Fibroblast of lung (primary cell): Measurements from ENCODE around the gene COX6B1. TPM values are rescaled to one million over a fixed set of nuclear protein-coding genes. Genes with fewer than 3 reads are reported as not detected.
"Not testable (repeated sequence)": the region's sequence is repeated elsewhere in the genome, so short reads cannot be mapped to it uniquely, and the experiment has no call there.

Source experiments
- DNase-seq, 2 donors: peaks; one replicate each; pipeline versions ENCODE4 v3.0.0 to v3.0.0-alpha.2; 2010; ENCODE audit warnings: low read depth in 2 of 2
- H2AFZ ChIP-seq: 2 replicates; pipeline ENCODE4 v1.5.1; 2012; ENCODE audit warnings: low read length, control low read depth, inconsistent platforms
- H3K27ac ChIP-seq: 2 replicates; pipeline ENCODE4 v1.5.1; 2011; ENCODE audit warnings: low read length, control low read depth; ENCODE audit not compliant: insufficient read depth
- H3K27me3 ChIP-seq: 2 replicates; pipeline ENCODE4 v1.5.1; 2011; ENCODE audit warnings: mild to moderate bottlenecking, low read length; ENCODE audit not compliant: control insufficient read depth, insufficient read depth
- H3K36me3 ChIP-seq: 2 replicates; pipeline ENCODE4 v1.5.1; 2011; ENCODE audit warnings: low read length; ENCODE audit not compliant: control insufficient read depth, insufficient read depth
- H3K4me1 ChIP-seq: 2 replicates; pipeline ENCODE4 v1.5.1; 2011; ENCODE audit warnings: low read length; ENCODE audit not compliant: control insufficient read depth, insufficient read depth; ENCODE audit errors: extremely low read depth
- H3K4me2 ChIP-seq: 2 replicates; pipeline ENCODE4 v1.5.1; 2011; ENCODE audit warnings: low read length, control low read depth; ENCODE audit not compliant: insufficient read depth; ENCODE audit errors: extremely low read depth
- H3K4me3 ChIP-seq, 4 experiments: fragments of 200-600 bp in 1 of 4; sonication (generic) in 1 of 4; replicated peaks in 1 of 4; 2 replicates each; pipeline ENCODE4 v1.5.1; 2011 to 2016; ENCODE audit warnings: low read length in 4 of 4, low read depth in 3 of 4, mild to moderate bottlenecking in 3 of 4, control low read depth in 2 of 4, inconsistent platforms in 1 of 4, mixed read lengths in 1 of 4; ENCODE audit not compliant: insufficient read depth in 1 of 4; ENCODE audit errors: control extremely low read depth in 1 of 4
- H3K79me2 ChIP-seq: 2 replicates; pipeline ENCODE4 v1.5.1; 2012; ENCODE audit warnings: mild to moderate bottlenecking, low read length, inconsistent platforms; ENCODE audit not compliant: control insufficient read depth, insufficient read depth
- H3K9ac ChIP-seq: 2 replicates; pipeline ENCODE4 v1.5.1; 2011; ENCODE audit warnings: mild to moderate bottlenecking, low read length, control low read depth; ENCODE audit not compliant: insufficient read depth
- H3K9me3 ChIP-seq: 2 replicates; pipeline ENCODE4 v1.5.1; 2012; ENCODE audit warnings: low read depth, low read length; ENCODE audit not compliant: control insufficient read depth, insufficient read depth
- H4K20me1 ChIP-seq: 2 replicates; pipeline ENCODE4 v1.5.1; 2011; ENCODE audit warnings: low read length; ENCODE audit not compliant: control insufficient read depth, insufficient read depth; ENCODE audit errors: extremely low read depth
- EZH2 ChIP-seq: IDR thresholded peaks from 2 replicates; pipeline ENCODE4 v1.5.1; 2012; ENCODE audit warnings: low read length, control low read depth, mild to moderate bottlenecking; ENCODE audit errors: missing control alignments
- polyA plus RNA-seq, 2 donors: library from polyadenylated mRNA; depleted of rRNA in 1 of 2; stranded (reverse) in 1 of 2; unstranded in 1 of 2; fragments of >200 nt; gene quantifications; 2 replicates each; pipeline ENCODE4 v1.2.1, GENCODE V29; 2011 to 2012; ENCODE audit warnings: missing spikeins in 1 of 2
- total RNA-seq: library from RNA; depleted of rRNA; stranded (reverse); fragments of >200 nt; gene quantifications from 2 replicates; pipeline ENCODE4 v1.2.1, GENCODE V29; 2014
- TF ChIP-seq, protein P1 (sequence below), 2 donors: IDR thresholded peaks in 1 of 2; conservative IDR thresholded peaks in 1 of 2; 1 replicate in 1 of 2; 2 replicates in 1 of 2; pipeline ENCODE4 v1.5.1; 2011 to 2012; ENCODE audit warnings: low read length in 2 of 2, control low read depth in 1 of 2, inconsistent platforms in 1 of 2, low read depth in 1 of 2, mild to moderate bottlenecking in 1 of 2

COX6B1 gene
- total and polyA plus RNA-seq, 2 donors (not counting 1 experiment from before 2014, with no cell fraction given): 279 to 382 TPM

DNA sequence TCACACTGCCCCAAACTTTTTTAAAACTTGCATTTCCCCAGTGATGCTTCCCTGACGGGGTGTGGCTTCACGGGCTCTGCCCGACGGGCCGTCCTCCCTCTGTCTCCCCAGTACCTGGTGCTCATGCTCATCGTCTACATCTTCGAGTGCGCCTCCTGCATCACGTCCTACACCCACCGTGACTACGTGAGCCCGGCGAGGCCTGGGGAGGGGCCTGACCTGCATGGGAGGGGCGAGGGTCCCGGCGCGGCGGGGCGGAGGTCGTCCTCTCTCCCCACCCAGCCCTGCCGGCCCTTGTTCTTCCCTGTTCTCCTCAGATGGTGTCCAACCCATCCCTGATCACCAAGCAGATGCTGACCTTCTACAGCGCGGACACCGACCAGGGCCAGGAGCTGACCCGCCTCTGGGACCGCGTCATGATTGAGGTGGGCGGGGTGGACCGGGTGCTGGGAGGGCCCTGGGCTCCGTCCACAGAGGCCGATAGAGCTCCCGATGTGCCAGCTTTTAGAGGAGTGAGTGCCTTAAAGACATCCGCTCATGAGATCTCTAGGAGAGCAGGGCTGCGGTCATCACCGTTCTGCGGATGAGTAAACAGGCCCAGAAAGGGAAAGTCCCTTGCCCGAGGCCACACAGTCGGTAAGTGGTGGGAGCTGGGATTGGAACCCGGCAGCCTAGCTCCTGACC lies 25.1 kb downstream of the COX6B1 start:
- Histone ChIP-seq H3K27me3 (peaks cover 3% of the 10 kb centered on the region), H3K4me2 (peak overlapping the region; percentile 62), H3K4me3 (peak overlapping the region in 3 of 4 experiments; percentile 5 to 46 (median 32)), H3K36me3 (no peaks in the 10 kb centered on the region), H3K4me1 (no peaks in the 10 kb centered on the region), H3K27ac (no peak overlapping the region), H3K79me2 (no peaks in the 10 kb centered on the region), H2AFZ (peak overlapping the region; percentile 70), H4K20me1 (no peaks in the 10 kb centered on the region), H3K9ac (no peak overlapping the region), H3K9me3 (no peaks in the 10 kb centered on the region)
- DNase-seq: peak; percentile 18 to 43
- TF ChIP-seq EZH2: no peak
- TF ChIP-seq, protein P1, sequence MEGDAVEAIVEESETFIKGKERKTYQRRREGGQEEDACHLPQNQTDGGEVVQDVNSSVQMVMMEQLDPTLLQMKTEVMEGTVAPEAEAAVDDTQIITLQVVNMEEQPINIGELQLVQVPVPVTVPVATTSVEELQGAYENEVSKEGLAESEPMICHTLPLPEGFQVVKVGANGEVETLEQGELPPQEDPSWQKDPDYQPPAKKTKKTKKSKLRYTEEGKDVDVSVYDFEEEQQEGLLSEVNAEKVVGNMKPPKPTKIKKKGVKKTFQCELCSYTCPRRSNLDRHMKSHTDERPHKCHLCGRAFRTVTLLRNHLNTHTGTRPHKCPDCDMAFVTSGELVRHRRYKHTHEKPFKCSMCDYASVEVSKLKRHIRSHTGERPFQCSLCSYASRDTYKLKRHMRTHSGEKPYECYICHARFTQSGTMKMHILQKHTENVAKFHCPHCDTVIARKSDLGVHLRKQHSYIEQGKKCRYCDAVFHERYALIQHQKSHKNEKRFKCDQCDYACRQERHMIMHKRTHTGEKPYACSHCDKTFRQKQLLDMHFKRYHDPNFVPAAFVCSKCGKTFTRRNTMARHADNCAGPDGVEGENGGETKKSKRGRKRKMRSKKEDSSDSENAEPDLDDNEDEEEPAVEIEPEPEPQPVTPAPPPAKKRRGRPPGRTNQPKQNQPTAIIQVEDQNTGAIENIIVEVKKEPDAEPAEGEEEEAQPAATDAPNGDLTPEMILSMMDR (conservative IDR thresholded peaks at IDR 0.05 in 1 of 2, IDR thresholded peaks at IDR 0.05 in 1 of 2; ENCODE audit: low read depth in 1 of 2, low read length in 2 of 2): no peak

DNA sequence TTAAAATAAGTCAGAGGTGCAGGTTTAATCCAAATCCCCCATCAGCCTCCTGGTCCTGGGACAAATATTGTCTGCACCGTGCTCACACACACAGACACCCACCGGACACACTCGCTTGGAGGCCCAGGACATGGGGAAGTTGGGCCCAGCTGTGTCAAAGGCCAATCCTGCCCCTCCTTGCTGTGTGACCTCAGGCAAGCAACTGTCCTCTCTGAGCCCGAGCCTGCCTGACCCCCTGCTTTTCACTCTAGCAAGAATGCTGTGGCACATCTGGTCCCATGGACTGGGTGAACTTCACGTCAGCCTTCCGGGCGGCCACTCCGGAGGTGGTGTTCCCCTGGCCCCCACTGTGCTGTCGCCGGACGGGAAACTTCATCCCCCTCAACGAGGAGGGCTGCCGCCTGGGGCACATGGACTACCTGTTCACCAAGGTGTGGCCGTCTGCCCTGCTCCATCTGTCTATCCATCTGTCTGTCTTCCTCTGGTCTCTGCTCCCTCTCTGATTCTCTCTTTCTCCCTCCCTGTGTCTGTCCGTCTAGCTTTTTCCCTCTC lies 27.5 kb downstream of the COX6B1 start:
- Histone ChIP-seq H3K27me3 (peaks cover 3% of the 10 kb centered on the region), H2AFZ (no peak overlapping the region), H3K9ac (no peak overlapping the region), H3K9me3 (no peaks in the 10 kb centered on the region), H3K4me2 (no peak overlapping the region), H3K4me3 (no peak overlapping the region), H3K27ac (no peak overlapping the region), H4K20me1 (no peaks in the 10 kb centered on the region), H3K36me3 (no peaks in the 10 kb centered on the region), H3K4me1 (no peaks in the 10 kb centered on the region), H3K79me2 (no peaks in the 10 kb centered on the region)
- no peak for DNase-seq
- TF ChIP-seq EZH2: no peak
- TF ChIP-seq, protein P1 (conservative IDR thresholded peaks at IDR 0.05 in 1 of 2, IDR thresholded peaks at IDR 0.05 in 1 of 2; ENCODE audit: low read depth in 1 of 2, low read length in 2 of 2): no peak

DNA sequence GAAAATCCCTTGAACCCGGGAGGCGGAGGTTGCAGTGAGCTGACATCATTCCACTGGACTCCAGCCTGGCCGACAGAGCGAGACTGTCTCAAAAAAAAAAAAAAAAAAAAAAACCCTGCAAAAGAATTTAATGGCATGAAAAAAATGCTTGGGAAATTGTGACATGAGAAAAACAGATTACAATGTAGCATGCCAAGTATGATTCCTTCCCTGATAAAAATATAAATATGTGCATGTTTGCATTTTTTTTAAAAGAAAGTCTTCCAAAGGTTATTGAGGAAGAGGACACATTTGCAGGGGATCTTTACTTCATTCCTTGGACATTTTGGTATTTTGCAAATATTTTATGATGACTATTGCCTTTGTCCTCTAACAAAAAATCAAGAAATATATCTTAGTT lies 41.7 kb downstream of the COX6B1 start:
- Histone ChIP-seq H4K20me1 (no peaks in the 10 kb centered on the region), H2AFZ (no peak overlapping the region), H3K27ac (no peak overlapping the region), H3K9me3 (no peaks in the 10 kb centered on the region), H3K79me2 (no peaks in the 10 kb centered on the region), H3K4me2 (no peak overlapping the region), H3K36me3 (no peaks in the 10 kb centered on the region), H3K4me3 (no peak overlapping the region), H3K27me3 (no peaks in the 10 kb centered on the region), H3K4me1 (no peaks in the 10 kb centered on the region), H3K9ac (no peak overlapping the region)
- TF ChIP-seq, protein P1 (conservative IDR thresholded peaks at IDR 0.05 in 1 of 2, IDR thresholded peaks at IDR 0.05 in 1 of 2; ENCODE audit: low read depth in 1 of 2, low read length in 2 of 2): no peak
- no peak for TF ChIP-seq EZH2
- peak in 1 of 2 donors; percentile 2 for DNase-seq

DNA sequence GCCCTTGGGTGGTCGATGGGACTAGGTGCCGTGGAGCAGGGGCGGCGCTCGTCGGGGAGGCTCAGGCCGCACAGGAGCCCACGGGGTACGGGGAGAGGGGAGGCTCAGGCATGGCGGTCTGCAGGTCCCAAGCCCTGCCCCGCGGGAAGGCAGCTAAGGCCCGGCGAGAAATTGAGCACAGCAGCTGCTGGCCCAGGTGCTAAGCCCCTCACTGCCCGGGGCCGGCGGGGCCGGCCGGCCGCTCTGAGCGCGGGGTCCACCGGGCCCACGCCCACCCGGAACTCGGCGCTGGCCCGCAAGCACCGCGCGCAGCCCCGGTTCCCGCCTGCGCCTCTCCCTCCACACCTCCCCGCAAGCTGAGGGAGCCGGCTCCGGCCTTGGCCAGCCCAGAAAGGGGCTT lies 43.0 kb downstream of the COX6B1 start:
- H3K4me1 ChIP-seq, H3K27me3 ChIP-seq, H3K4me3 ChIP-seq, H4K20me1 ChIP-seq, H3K9me3 ChIP-seq, H3K36me3 ChIP-seq, H3K79me2 ChIP-seq, H3K9ac ChIP-seq, DNase-seq, H2AFZ ChIP-seq, H3K27ac ChIP-seq, H3K4me2 ChIP-seq: not testable (repeated sequence)
